Peyer's patch (tissue), 4 donors: ENCODE data around the gene TOR2A. TPM values are rescaled to one million over a fixed set of nuclear protein-coding genes. Genes with fewer than 3 reads are reported as not detected.

Experiments
- DNase-seq, 3 donors: peaks; one replicate each; pipeline ENCODE4 v3.0.0-alpha.2; 2017 to 2019
- H3K27ac ChIP-seq, 4 donors: fragments of 200-600 bp; sonication (generic); one replicate each; pipeline ENCODE4 v1.5.1; 2016 to 2019
- H3K27me3 ChIP-seq, 2 donors: fragments of 200-600 bp; sonication (generic); one replicate each; pipeline ENCODE4 v1.5.1; 2019
- H3K36me3 ChIP-seq, 3 donors: fragments of 200-600 bp; sonication (generic); one replicate each; pipeline ENCODE4 v1.5.1; 2016 to 2019
- H3K4me1 ChIP-seq, 4 donors: fragments of 200-600 bp; sonication (generic); one replicate each; pipeline ENCODE4 v1.5.1; 2016 to 2019
- H3K4me3 ChIP-seq, 4 donors: fragments of 200-600 bp; sonication (generic); 1 replicate in 3 of 4; 2 replicates in 1 of 4; pipeline ENCODE4 v1.5.1; 2016 to 2019; ENCODE audit warnings: mild to moderate bottlenecking in 1 of 4
- H3K9me3 ChIP-seq, 4 donors: fragments of 200-600 bp; sonication (generic); one replicate each; pipeline ENCODE4 v1.5.1; 2016 to 2019; ENCODE audit warnings: mild to moderate bottlenecking in 1 of 4
- POLR2A ChIP-seq, 2 donors: fragments of 450-650 bp; IDR thresholded peaks; one replicate each; pipeline ENCODE4 v1.5.1; 2017; ENCODE audit warnings: antibody characterized with exemption in 2 of 2, mild to moderate bottlenecking in 2 of 2, moderate library complexity in 2 of 2
- total RNA-seq, 4 donors: library from RNA; depleted of rRNA; stranded (reverse); fragments of >200 nt; gene quantifications; one replicate each; pipeline ENCODE4 v1.1.0, GENCODE V29; 2016
- TF ChIP-seq, protein P1 (sequence below), 6 experiments: fragments of 450-650 bp in 4 of 6; fragments of 200-600 bp in 2 of 6; sonication (generic) in 1 of 6; IDR thresholded peaks; one replicate each; pipeline ENCODE4 v1.5.1; 2017 to 2019; ENCODE audit warnings: antibody characterized with exemption in 6 of 6, mild to moderate bottlenecking in 3 of 6, moderate library complexity in 1 of 6

Gene TOR2A
- total RNA-seq, 4 donors from 2014 or later = 26.4 to 70.9 (median 35.4) TPM

DNA sequence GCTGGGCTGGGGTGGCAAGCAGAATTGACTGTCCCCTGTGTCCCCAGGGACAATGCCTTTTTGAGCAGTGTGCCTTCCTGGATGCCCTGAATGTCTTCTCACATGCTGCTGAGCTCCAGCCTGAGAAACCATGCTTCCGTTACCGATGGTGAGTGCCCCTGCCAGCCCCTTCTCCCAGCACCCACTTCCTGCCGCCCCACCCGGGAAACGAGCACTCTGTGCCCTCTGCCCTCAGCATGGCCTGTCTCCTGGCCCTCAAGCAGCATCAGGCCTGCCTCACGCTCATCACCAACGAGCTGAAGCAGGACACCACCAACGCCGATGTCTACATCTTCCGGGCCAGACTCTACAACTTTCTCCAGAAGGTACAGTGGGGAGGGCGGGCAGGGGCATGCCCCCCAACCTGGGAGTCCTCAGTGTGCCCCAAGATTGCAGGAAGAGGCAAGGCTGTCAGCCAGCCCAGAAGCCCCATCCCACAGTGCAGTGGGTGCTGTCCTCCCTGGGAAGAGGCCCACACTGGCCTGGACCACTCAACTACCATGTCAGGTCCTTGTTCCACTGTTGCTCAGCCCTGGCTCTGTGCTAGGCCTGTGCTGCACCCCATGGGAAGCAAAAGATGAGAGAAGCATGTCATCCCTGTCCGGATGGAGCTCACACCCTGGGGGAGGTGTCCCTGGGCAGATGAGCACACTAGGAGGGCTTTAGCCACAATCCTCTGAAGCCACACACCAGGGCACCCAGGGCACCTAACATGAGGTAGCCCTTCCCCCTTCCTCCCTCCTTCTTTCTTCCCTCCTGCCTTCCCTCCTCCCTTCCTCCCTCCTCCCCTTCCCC lies 14.8 kb downstream of the TOR2A start:
- peaks cover 0 to 7% (median 4%) of the 10 kb centered on the region in 4 donors for H3K4me1 ChIP-seq
- DNase-seq = no peak
- no peaks in the 10 kb centered on the region for H3K27me3 ChIP-seq
- no peak overlapping the region for H3K4me3 ChIP-seq
- H3K36me3 ChIP-seq = no peaks in the 10 kb centered on the region
- H3K27ac ChIP-seq = no peak overlapping the region
- no peak for TF ChIP-seq POLR2A (IDR thresholded peaks at IDR 0.05)
- TF ChIP-seq, protein P1, sequence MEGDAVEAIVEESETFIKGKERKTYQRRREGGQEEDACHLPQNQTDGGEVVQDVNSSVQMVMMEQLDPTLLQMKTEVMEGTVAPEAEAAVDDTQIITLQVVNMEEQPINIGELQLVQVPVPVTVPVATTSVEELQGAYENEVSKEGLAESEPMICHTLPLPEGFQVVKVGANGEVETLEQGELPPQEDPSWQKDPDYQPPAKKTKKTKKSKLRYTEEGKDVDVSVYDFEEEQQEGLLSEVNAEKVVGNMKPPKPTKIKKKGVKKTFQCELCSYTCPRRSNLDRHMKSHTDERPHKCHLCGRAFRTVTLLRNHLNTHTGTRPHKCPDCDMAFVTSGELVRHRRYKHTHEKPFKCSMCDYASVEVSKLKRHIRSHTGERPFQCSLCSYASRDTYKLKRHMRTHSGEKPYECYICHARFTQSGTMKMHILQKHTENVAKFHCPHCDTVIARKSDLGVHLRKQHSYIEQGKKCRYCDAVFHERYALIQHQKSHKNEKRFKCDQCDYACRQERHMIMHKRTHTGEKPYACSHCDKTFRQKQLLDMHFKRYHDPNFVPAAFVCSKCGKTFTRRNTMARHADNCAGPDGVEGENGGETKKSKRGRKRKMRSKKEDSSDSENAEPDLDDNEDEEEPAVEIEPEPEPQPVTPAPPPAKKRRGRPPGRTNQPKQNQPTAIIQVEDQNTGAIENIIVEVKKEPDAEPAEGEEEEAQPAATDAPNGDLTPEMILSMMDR (IDR thresholded peaks at IDR 0.05) = no peak
- H3K9me3 ChIP-seq = no peaks in the 10 kb centered on the region

DNA sequence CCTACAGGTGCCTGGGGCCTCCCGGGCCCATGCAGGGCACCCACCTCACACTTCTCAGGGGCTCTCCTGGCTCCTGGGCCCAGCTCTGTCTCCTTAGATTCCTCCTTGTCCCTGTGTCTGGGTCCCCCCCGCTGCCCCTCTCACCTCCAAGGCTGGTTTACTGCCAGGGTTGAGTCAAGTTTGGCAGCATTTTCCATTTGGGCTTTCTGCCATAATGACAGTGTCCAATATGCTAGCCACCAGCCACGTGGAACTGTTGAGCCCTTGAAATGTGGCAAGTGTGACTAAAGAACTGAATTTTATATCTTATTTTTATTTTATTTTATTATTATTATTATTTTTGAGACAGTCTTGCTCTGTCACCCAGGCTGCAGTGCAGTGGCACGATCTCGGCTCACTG lies 17.3 kb downstream of the TOR2A start:
- Histone ChIP-seq H3K9me3 (no peaks in the 10 kb centered on the region), H3K36me3 (no peaks in the 10 kb centered on the region), H3K27me3 (no peaks in the 10 kb centered on the region), H3K4me3 (no peak overlapping the region), H3K27ac (no peak overlapping the region), H3K4me1 (peaks cover 0 to 19% (median 9%) of the 10 kb centered on the region in 4 donors)
- no peak for DNase-seq
- TF ChIP-seq, protein P1 (IDR thresholded peaks at IDR 0.05) = no peak
- no peak for TF ChIP-seq POLR2A (IDR thresholded peaks at IDR 0.05)

DNA sequence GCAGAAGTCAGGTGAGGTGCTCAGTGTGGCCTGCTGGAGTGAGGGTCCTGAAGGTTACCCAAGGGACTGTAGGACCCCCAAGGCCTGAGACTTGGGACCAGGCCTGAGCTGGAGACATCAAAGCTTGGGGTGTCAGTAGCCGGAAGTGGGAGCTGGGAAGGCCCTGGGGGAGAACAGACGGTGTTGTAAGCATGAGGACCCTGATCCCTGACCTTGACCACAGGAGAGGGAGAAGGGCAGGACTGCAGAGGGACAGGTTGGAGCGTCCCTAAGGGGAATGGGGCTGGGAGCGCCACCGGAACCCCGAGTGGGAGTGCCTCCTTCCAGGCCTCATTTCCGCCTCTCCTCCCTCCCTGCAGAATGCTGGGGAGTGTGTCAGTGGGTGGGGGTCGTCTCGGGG lies 18.7 kb downstream of the TOR2A start:
- Histone ChIP-seq H3K27me3 (no peaks in the 10 kb centered on the region), H3K27ac (peak overlapping the region in 3 of 4 donors; percentile 67 to 84 (median 74)), H3K4me3 (peak overlapping the region in 2 of 4 donors; percentile 69 to 78), H3K36me3 (no peaks in the 10 kb centered on the region), H3K9me3 (no peaks in the 10 kb centered on the region), H3K4me1 (peaks cover 0 to 15% (median 8%) of the 10 kb centered on the region in 4 donors)
- no peak for DNase-seq
- TF ChIP-seq, protein P1 (IDR thresholded peaks at IDR 0.05) = no peak
- no peak for TF ChIP-seq POLR2A (IDR thresholded peaks at IDR 0.05)

DNA sequence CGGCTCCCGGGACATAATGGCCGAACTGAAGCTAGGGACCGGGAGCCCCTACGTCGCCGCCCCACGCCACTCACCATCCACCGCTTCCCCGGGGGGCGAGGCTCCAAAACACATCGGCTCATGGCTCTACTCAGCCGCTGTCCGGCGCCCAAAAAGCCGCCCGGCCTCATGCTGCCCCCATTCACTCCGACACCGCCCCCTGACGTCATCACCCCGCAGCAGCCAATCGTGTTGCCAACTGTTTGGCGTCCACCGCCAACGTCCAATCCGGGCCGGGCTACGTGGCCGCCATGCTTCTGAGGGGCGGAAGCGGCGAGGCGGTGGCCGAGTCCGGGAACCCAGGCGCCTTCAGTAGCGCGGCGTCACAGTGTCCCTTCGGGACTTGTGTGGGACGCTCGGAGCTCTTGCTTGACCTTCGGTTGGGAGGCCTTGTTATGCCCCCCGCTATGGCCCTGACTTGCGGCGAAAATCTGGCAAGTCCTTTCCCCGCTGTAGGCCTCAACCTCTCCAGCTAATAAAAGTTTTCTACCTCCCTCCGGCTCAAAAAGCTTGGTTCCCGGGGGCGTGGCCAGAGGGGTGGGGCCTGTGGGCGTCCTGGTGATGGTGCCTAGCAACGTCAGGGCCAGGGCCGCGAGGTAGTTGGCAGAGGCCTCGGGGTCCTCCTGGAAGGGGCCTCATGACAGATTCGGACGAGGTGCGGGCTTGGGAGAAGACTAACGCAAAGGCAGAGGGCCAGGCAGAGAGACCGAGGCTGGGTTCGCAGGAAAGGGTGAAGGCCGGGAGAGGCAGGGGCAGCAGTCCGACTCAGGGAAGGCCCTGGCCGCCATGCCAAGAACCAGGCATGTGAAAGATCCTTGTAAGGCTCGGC lies 19.4 kb downstream of the TOR2A start, which contains the start of the genes PTRH1 and TTC16:
PTRH1 (minus strand) TSS at position 194 of the 868 bp plus-strand sequence; CDS start at position 170, 24 bp downstream.
TTC16 (plus strand) TSS at position 610 of the 868 bp plus-strand sequence; CDS start at position 677, 67 bp downstream.
- Histone ChIP-seq H3K27ac (peak within 1 kb of the TSS; percentile 67 to 84 (median 72)), H3K27me3 (no peaks in the 10 kb centered on the region), H3K4me3 (peak within 1 kb of the TSS; percentile 57 to 78 (median 68)), H3K4me1 (peaks cover 0 to 15% (median 8%) of the 10 kb centered on the region in 4 donors), H3K9me3 (no peaks in the 10 kb centered on the region), H3K36me3 (no peaks in the 10 kb centered on the region)
- DNase-seq = peak; percentile 98 to 99 (median 98)
- peak in 1 of 2 donors; percentile 18 for TF ChIP-seq POLR2A (IDR thresholded peaks at IDR 0.05)
- TF ChIP-seq, protein P1 (IDR thresholded peaks at IDR 0.05) = no peak

DNA sequence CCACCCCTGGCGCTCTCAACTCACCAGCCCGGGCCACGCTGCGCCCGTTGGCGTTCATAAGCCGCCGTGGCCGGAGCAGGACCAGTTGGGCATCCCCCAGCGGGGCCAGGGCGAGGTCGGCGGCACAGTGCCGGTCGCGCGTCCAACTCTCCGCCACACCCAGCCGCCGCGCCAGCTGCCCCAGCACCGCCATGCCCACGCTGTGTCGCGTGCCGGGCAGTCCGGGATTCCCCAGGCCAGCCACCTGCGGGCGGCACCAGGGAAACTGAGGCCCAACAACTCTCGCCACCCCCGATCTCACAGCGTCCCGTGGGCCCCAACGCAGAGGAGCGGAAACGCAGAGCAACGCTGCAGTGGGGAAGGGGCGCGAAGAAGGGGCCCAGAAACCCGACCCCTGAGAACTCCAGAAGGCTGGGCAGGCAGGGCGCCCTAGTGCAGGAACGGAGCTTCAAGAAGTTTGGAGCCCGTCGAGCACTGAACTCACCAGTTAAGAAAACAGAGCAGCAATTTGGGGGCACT lies 20.1 kb downstream of the TOR2A start:
- TF ChIP-seq, protein P1 (IDR thresholded peaks at IDR 0.05) = no peak
- TF ChIP-seq POLR2A (IDR thresholded peaks at IDR 0.05) = no peak
- Histone ChIP-seq H3K4me3 (peak overlapping the region; percentile 57 to 78 (median 68)), H3K27ac (peak overlapping the region; percentile 67 to 84 (median 72)), H3K36me3 (no peaks in the 10 kb centered on the region), H3K27me3 (no peaks in the 10 kb centered on the region), H3K9me3 (no peaks in the 10 kb centered on the region), H3K4me1 (peaks cover 0 to 15% (median 8%) of the 10 kb centered on the region in 4 donors)
- DNase-seq = peak in 2 of 3 donors; percentile 56 to 71
